Esophagus squamous epithelium (tissue), 4 donors: ENCODE measurements around the gene SOCS2.

Experiments used
- POLR2A ChIP-seq, 4 donors: fragments of 450-650 bp; IDR thresholded peaks; one replicate each; pipeline ENCODE4 v1.6.1; 2017; ENCODE audit warnings: antibody characterized with exemption in 4 of 4, mild to moderate bottlenecking in 4 of 4, moderate library complexity in 3 of 4
- TF ChIP-seq, protein P1 (sequence below), 6 experiments: fragments of 450-650 bp in 4 of 6; fragments of 200-600 bp in 2 of 6; sonication (generic) in 2 of 6; IDR thresholded peaks; one replicate each; pipeline ENCODE4 v1.5.1; 2016 to 2019; ENCODE audit warnings: antibody characterized with exemption in 6 of 6, mild to moderate bottlenecking in 4 of 6, moderate library complexity in 4 of 6

DNA sequence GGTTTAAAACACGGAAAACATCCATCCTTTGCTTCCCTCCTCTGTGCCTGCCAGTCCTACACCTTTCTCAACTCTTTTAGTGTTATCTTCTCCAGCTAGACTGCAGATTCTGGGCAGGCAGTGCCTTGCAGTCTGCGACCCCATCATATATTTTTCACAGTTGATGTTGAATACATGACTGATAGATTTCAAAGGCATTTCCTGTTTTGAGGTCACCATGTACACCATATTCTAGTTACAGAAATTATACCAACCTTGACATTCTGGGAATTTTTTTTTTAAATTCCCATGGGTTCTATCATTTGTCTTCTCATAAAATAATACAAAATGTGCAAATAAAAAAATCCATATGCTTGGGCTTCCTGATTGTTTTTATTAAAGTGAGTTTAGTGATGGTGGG, 16.6 kb downstream of the SOCS2 start:
- TF ChIP-seq, protein P1, sequence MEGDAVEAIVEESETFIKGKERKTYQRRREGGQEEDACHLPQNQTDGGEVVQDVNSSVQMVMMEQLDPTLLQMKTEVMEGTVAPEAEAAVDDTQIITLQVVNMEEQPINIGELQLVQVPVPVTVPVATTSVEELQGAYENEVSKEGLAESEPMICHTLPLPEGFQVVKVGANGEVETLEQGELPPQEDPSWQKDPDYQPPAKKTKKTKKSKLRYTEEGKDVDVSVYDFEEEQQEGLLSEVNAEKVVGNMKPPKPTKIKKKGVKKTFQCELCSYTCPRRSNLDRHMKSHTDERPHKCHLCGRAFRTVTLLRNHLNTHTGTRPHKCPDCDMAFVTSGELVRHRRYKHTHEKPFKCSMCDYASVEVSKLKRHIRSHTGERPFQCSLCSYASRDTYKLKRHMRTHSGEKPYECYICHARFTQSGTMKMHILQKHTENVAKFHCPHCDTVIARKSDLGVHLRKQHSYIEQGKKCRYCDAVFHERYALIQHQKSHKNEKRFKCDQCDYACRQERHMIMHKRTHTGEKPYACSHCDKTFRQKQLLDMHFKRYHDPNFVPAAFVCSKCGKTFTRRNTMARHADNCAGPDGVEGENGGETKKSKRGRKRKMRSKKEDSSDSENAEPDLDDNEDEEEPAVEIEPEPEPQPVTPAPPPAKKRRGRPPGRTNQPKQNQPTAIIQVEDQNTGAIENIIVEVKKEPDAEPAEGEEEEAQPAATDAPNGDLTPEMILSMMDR (IDR thresholded peaks at IDR 0.05) = no peak
- TF ChIP-seq POLR2A (IDR thresholded peaks at IDR 0.05) = no peak
